OCI-LY7 (cell line): ENCODE data around the gene UBE3B. TPM values are rescaled to one million over a fixed set of nuclear protein-coding genes. Genes with fewer than 3 reads are reported as not detected.

Source experiments
- BruUV-seq: library from RNA; stranded (reverse); fragments of 400-500 nt; replicated peaks from 2 replicates; lab custom pipeline; 2021; lab: Mats Ljungman, UMichigan
- CTCF ChIA-PET: fragments of 300-600 bp; sonication (Branson Sonifier 250); formaldehyde crosslinking; loops from one replicate; lab custom pipeline; 2022; ENCODE audit warnings: antibody characterized with exemption; ENCODE audit not compliant: unreplicated experiment; lab: Charles Lee
- POLR2A ChIA-PET: fragments of 300-600 bp; sonication (Branson Sonifier 250); formaldehyde crosslinking; loops from one replicate; lab custom pipeline; 2022; ENCODE audit warnings: antibody characterized with exemption; lab: Charles Lee
- DNase-seq: peaks from one replicate; pipeline ENCODE4 v3.0.0-alpha.2; 2015; ENCODE audit warnings: low spot score
- H2AFZ ChIP-seq: fragments of 200-600 bp; sonication (generic), shearing (Covaris generic); 2 replicates; pipeline ENCODE4 v1.6.1; 2014; ENCODE audit warnings: mild to moderate bottlenecking, antibody characterized with exemption, low read length, moderate library complexity
- H3K27ac ChIP-seq: fragments of 200-600 bp; sonication (generic); 2 replicates; pipeline ENCODE4 v1.5.1; 2014; ENCODE audit warnings: mixed run types, low read depth, mild to moderate bottlenecking, moderate library complexity, low read length, inconsistent platforms; ENCODE audit not compliant: poor library complexity, severe bottlenecking
- H3K36me3 ChIP-seq: fragments of 200-600 bp; sonication (generic); 2 replicates; pipeline ENCODE4 v1.6.1; 2014; ENCODE audit warnings: mild to moderate bottlenecking, antibody characterized with exemption, low read length, moderate library complexity, mixed read lengths; ENCODE audit not compliant: insufficient read depth
- H3K4me1 ChIP-seq: fragments of 200-600 bp; sonication (generic); 2 replicates; pipeline ENCODE4 v1.5.1; 2014; ENCODE audit warnings: mild to moderate bottlenecking, low read length; ENCODE audit not compliant: insufficient read depth, poor library complexity, severe bottlenecking
- H3K4me2 ChIP-seq: fragments of 200-600 bp; sonication (generic); 2 replicates; pipeline ENCODE4 v1.6.1; 2014; ENCODE audit warnings: mild to moderate bottlenecking, low read length
- H3K4me3 ChIP-seq: fragments of 200-600 bp; sonication (generic); 2 replicates; pipeline ENCODE4 v1.5.1; 2014; ENCODE audit warnings: mild to moderate bottlenecking, low read depth, low read length; ENCODE audit not compliant: poor library complexity, severe bottlenecking
- H3K79me2 ChIP-seq: fragments of 200-600 bp; sonication (generic); 2 replicates; pipeline ENCODE4 v1.6.1; 2016; ENCODE audit warnings: low read depth, mild to moderate bottlenecking, low read length, moderate library complexity, mixed read lengths; ENCODE audit not compliant: insufficient read depth
- H3K9me2 ChIP-seq: fragments of 200-600 bp; sonication (generic); 2 replicates; pipeline ENCODE4 v1.6.1; 2016; ENCODE audit warnings: mild to moderate bottlenecking, low read length, mixed read lengths; ENCODE audit not compliant: insufficient read depth
- H3K9me3 ChIP-seq: fragments of 200-600 bp; sonication (generic); 2 replicates; pipeline ENCODE4 v1.6.1; 2014; ENCODE audit warnings: mild to moderate bottlenecking, mixed run types, low read length, mixed read lengths
- H4K20me1 ChIP-seq: fragments of 200-600 bp; sonication (generic); 2 replicates; pipeline ENCODE4 v1.6.1; 2014; ENCODE audit warnings: mild to moderate bottlenecking, antibody characterized with exemption, low read length, moderate library complexity, mixed read lengths; ENCODE audit not compliant: insufficient read depth
- CTCF ChIP-seq: fragments of 200-600 bp; sonication (generic); conservative IDR thresholded peaks from 2 replicates; pipeline ENCODE4 v1.5.1; 2014; ENCODE audit warnings: mild to moderate bottlenecking, antibody characterized with exemption, low read length, moderate library complexity, mixed read lengths
- EZH2phosphoT487 ChIP-seq: fragments of 200-600 bp; sonication (generic); IDR thresholded peaks from 2 replicates; pipeline ENCODE4 v1.6.1; 2018; ENCODE audit warnings: low read depth, borderline replicate concordance, mild to moderate bottlenecking, mixed run types, antibody characterized with exemption, low read length, moderate library complexity, mixed read lengths
- intact Hi-C: fragments of 100-400 bp; cut with micrococcal nuclease; formaldehyde crosslinking; loops from one replicate; pipeline ENCODE4 v1.10.0; 2022; ENCODE audit not compliant: unreplicated experiment
- total RNA-seq, 2 experiments: library from RNA; depleted of rRNA in 1 of 2; stranded (reverse); fragments of >200 nt in 1 of 2; shearing (Covaris generic) in 1 of 2; gene quantifications; 2 replicates each; pipeline ENCODE4 v1.2.3, GENCODE V29; 2014 to 2022

Gene UBE3B
- total RNA-seq, 2 experiments from 2014 or later: 27.8 to 32.6 TPM

GRCh38 chr12:109489016-109489954, 11.9 kb downstream of the UBE3B start:
- Histone ChIP-seq H3K9me3 (no peaks in the 10 kb centered on the region), H3K4me1 (no peaks in the 10 kb centered on the region), H3K27ac (no peak overlapping the region), H3K36me3 (peaks cover 85% of the 10 kb centered on the region), H4K20me1 (no peaks in the 10 kb centered on the region), H3K4me2 (no peak overlapping the region), H3K9me2 (no peaks in the 10 kb centered on the region), H2AFZ (no peak overlapping the region), H3K79me2 (no peaks in the 10 kb centered on the region), H3K4me3 (no peak overlapping the region)
- no peak for TF ChIP-seq CTCF
- TF ChIP-seq EZH2phosphoT487: no peak
- BruUV-seq: no TSS peak
- no peak for DNase-seq
- ChIA-PET POLR2A (no interaction called here), CTCF (no interaction called here)
- intact Hi-C loops: no loop called here

GRCh38 chr12:109489955-109490565, 12.6 kb downstream of the UBE3B start:
- H3K36me3 ChIP-seq: peaks cover 83% of the 10 kb centered on the region
- no peak overlapping the region for H3K4me2 ChIP-seq
- H2AFZ ChIP-seq: no peak overlapping the region
- ChIA-PET CTCF (no interaction called here), POLR2A (no interaction called here)
- no TSS peak for BruUV-seq
- no peaks in the 10 kb centered on the region for H4K20me1 ChIP-seq
- no peak overlapping the region for H3K27ac ChIP-seq
- no peaks in the 10 kb centered on the region for H3K4me1 ChIP-seq
- intact Hi-C loops: no loop called here
- TF ChIP-seq CTCF (no peak), EZH2phosphoT487 (no peak)
- no peaks in the 10 kb centered on the region for H3K79me2 ChIP-seq
- no peak for DNase-seq
- H3K9me2 ChIP-seq: no peaks in the 10 kb centered on the region
- no peaks in the 10 kb centered on the region for H3K9me3 ChIP-seq
- H3K4me3 ChIP-seq: no peak overlapping the region
